NCI-H128 (cell line): ENCODE results near the gene IMPA2.
"Not testable (repeated sequence)": the region's sequence is repeated elsewhere in the genome, so short reads cannot be mapped to it uniquely, and the experiment has no call there.

Source experiments
- DNase-seq: peaks from one replicate; lab custom pipeline; 2025; ENCODE audit not compliant: unreplicated experiment; lab: John Stamatoyannopoulos, UW

Gene IMPA2

DNA sequence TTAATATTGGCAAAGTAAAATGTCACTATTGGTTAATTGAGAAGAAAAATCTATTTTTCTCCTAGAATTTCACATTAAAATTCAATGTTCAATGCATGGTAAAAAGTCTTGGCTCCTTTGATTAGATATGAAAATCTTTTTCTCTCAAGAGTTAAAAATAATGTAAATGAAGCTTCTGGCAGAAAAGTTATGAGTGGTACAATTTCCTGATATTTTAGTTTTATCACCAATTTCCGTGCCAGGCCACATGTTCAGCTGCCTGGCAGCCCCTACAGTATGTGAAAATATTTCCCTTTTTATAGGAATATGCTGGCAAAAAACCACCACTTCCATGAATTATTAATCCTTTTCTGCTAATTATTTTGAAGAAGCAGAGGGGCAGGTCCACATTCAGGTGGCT lies 89.8 kb downstream of the IMPA2 start:
- DNase-seq = not testable (repeated sequence)

DNA sequence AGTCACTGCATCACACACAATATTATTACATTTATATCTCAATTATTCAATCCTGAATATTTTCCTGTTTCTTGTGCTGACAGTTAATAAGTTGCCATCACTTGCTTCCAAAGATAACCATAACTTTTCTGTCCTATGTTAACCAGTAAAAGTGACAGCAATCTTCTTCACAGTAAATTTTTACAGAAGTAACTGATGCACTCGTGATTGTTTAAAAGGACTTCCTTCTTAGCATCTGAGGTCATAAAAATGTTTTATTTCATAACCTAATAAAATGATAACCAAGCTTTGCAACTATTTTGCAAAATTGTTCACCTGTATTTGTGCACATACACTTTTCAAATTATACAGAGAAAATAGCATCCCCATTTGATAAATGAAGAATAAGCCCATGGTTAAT lies 91.7 kb downstream of the IMPA2 start:
- DNase-seq = no peak

- DNase-seq = no peak
These were observed 93.4 kb downstream of the IMPA2 start for GRCh38 chr18:12074736-12075135.

- DNase-seq = no peak
These were observed 95.3 kb downstream of the IMPA2 start for GRCh38 chr18:12076424-12077140.

- DNase-seq = not testable (repeated sequence)
These were observed 96.7 kb downstream of the IMPA2 start for GRCh38 chr18:12077994-12078393.

DNA sequence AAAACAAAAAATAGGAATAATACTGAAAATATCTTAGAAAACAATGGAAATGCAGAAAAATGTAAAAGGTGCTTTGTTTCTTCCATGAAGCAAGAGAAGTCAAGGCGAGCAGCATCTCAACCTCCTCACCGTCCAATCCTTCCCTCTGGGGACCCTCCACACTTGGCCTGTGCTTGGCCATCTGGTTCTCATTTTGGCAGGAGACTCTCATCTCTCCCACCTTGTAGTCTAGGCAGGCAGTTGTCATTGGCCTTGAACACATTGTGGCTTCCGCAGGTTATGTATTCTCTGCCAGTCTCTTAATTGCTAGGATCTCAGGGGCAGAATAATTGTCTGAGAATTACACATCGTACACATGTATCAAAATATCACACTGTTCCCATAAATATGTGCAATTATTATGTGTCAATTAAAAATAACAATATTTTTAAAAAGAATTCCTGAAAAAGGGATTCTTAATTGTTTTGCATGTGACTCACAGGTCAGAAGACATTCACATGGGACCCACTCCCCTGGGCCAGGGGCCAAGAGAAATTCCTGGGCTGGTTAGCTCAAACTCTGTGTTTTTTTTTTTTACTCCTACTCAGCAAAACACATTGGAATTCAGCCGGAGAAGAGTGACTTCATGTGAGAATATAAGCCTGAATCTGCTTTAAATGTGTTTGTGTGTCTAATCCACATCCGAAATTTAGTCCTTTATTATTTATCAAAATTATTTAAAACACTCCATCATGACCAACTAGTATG lies 98.4 kb downstream of the IMPA2 start:
- no peak for DNase-seq
